Progenitor cell of endocrine pancreas (in vitro differentiated cells): ENCODE results near the gene TRIOBP. TPM values are rescaled to one million over a fixed set of nuclear protein-coding genes. Genes with fewer than 3 reads are reported as not detected.
"Not testable (repeated sequence)": the region's sequence is repeated elsewhere in the genome, so short reads cannot be mapped to it uniquely, and the experiment has no call there.

ENCODE experiments used
- DNase-seq: peaks from one replicate; pipeline ENCODE4 v3.0.0; 2021; ENCODE audit warnings: low spot score; ENCODE audit not compliant: unreplicated experiment
- H3K27ac Mint-ChIP-seq: 2 replicates; pipeline ENCODE4 v1.8.0; 2021; ENCODE audit warnings: mild to moderate bottlenecking, moderate library complexity, mixed read lengths
- H3K27me3 Mint-ChIP-seq: 2 replicates; pipeline ENCODE4 v1.8.0; 2021; ENCODE audit warnings: mixed read lengths
- H3K36me3 Mint-ChIP-seq: 2 replicates; pipeline ENCODE4 v1.8.0; 2022; ENCODE audit warnings: mixed read lengths; ENCODE audit not compliant: insufficient read depth
- H3K4me1 Mint-ChIP-seq: 2 replicates; pipeline ENCODE4 v1.8.0; 2021; ENCODE audit warnings: low read depth, mixed read lengths
- H3K4me3 Mint-ChIP-seq: 2 replicates; pipeline ENCODE4 v1.8.0; 2021; ENCODE audit warnings: low read depth, mild to moderate bottlenecking, moderate library complexity, mixed read lengths
- H3K9me3 Mint-ChIP-seq: 2 replicates; pipeline ENCODE4 v1.8.0; 2021; ENCODE audit warnings: low read depth, mixed read lengths
- CTCF ChIP-seq: fragments of 200-600 bp; sonication (generic); IDR thresholded peaks from one replicate; pipeline ENCODE4 v1.5.0; 2021; ENCODE audit warnings: antibody characterized with exemption, mild to moderate bottlenecking; ENCODE audit not compliant: unreplicated experiment
- total RNA-seq: library from RNA; stranded (reverse); gene quantifications from 2 replicates; pipeline ENCODE4 v1.2.1, GENCODE V29; 2021

Gene TRIOBP
- total RNA-seq, 1 donor from 2014 or later, result 78.7 TPM

- Mint-ChIP-seq H3K27ac (no peak overlapping the region), H3K4me1 (no peaks in the 10 kb centered on the region), H3K4me3 (no peak overlapping the region), H3K27me3 (no peaks in the 10 kb centered on the region), H3K9me3 (no peaks in the 10 kb centered on the region), H3K36me3 (peaks cover 16% of the 10 kb centered on the region)
- no peak for TF ChIP-seq CTCF
- no peak for DNase-seq
Observed at GRCh38 chr22:37716708-37717107, 19.9 kb downstream of the TRIOBP start.

- H3K4me1 Mint-ChIP-seq, H3K4me3 Mint-ChIP-seq, H3K9me3 Mint-ChIP-seq, H3K27me3 Mint-ChIP-seq, H3K27ac Mint-ChIP-seq, DNase-seq: not testable (repeated sequence)
- H3K36me3 Mint-ChIP-seq, result peaks cover 16% of the 10 kb centered on the region
Observed at GRCh38 chr22:37717235-37717634, 20.4 kb downstream of the TRIOBP start.

- not testable (repeated sequence) for DNase-seq, H3K9me3 Mint-ChIP-seq, H3K27ac Mint-ChIP-seq, H3K4me1 Mint-ChIP-seq, H3K27me3 Mint-ChIP-seq, H3K4me3 Mint-ChIP-seq
- H3K36me3 Mint-ChIP-seq, result peaks cover 17% of the 10 kb centered on the region
Observed at GRCh38 chr22:37717746-37718305, 21.0 kb downstream of the TRIOBP start.

- Mint-ChIP-seq H3K27me3 (no peaks in the 10 kb centered on the region), H3K27ac (no peak overlapping the region), H3K36me3 (peaks cover 26% of the 10 kb centered on the region), H3K4me1 (peaks cover 3% of the 10 kb centered on the region), H3K9me3 (no peaks in the 10 kb centered on the region), H3K4me3 (no peak overlapping the region)
- DNase-seq, result no peak
- no peak for TF ChIP-seq CTCF
Observed at GRCh38 chr22:37725551-37726240, 28.8 kb downstream of the TRIOBP start.

- Mint-ChIP-seq H3K27ac (no peak overlapping the region), H3K4me3 (no peak overlapping the region), H3K36me3 (peaks cover 26% of the 10 kb centered on the region), H3K4me1 (peaks cover 6% of the 10 kb centered on the region), H3K27me3 (no peaks in the 10 kb centered on the region), H3K9me3 (no peaks in the 10 kb centered on the region)
- no peak for DNase-seq
- no peak for TF ChIP-seq CTCF
Observed at GRCh38 chr22:37726241-37726887, 29.5 kb downstream of the TRIOBP start.

- no peak for TF ChIP-seq CTCF
- Mint-ChIP-seq H3K36me3 (peaks cover 21% of the 10 kb centered on the region), H3K4me3 (no peak overlapping the region), H3K27ac (no peak overlapping the region), H3K4me1 (peaks cover 20% of the 10 kb centered on the region), H3K9me3 (no peaks in the 10 kb centered on the region), H3K27me3 (no peaks in the 10 kb centered on the region)
- DNase-seq, result no peak
Observed at GRCh38 chr22:37728620-37729019, 31.8 kb downstream of the TRIOBP start.
